ENCODE data around the gene TPD52L1. TPM values are rescaled to one million over a fixed set of nuclear protein-coding genes. Genes with fewer than 3 reads are reported as not detected.

TPD52L1 gene
- total RNA-seq, 1 experiment from 2014 or later = 12.4 TPM

- Mint-ChIP-seq H3K27ac (no peak overlapping the region), H3K4me1 (peaks cover 20% of the 10 kb centered on the region), H3K9me3 (peaks cover 19% of the 10 kb centered on the region), H3K36me3 (no peaks in the 10 kb centered on the region), H3K27me3 (ENCODE audit: low read depth) (peaks cover 4% of the 10 kb centered on the region; the same call in 1 of the 2 replicates), H3K4me3 (no peak overlapping the region)
- ATAC-seq = no peak
- TF ChIP-seq E2F5 (CRISPR knock-in tag; IDR thresholded peaks at IDR 0.05) (no peak), ATF6 (CRISPR knock-in tag; IDR thresholded peaks at IDR 0.05) (no peak), ZNF512 (CRISPR knock-in tag; IDR thresholded peaks at IDR 0.05; ENCODE audit: borderline replicate concordance) (no peak), E2F4 (CRISPR knock-in tag; IDR thresholded peaks at IDR 0.05; ENCODE audit: borderline replicate concordance, low read depth) (no peak), MYBL2 (CRISPR knock-in tag; IDR thresholded peaks at IDR 0.05) (no peak), PRDM15 (CRISPR knock-in tag; IDR thresholded peaks at IDR 0.05) (no peak), ETV6 (CRISPR knock-in tag; IDR thresholded peaks at IDR 0.05) (no peak), HMGXB4 (CRISPR knock-in tag; IDR thresholded peaks at IDR 0.05) (no peak), ARID4B (CRISPR knock-in tag; IDR thresholded peaks at IDR 0.05; ENCODE audit: borderline replicate concordance) (no peak), MXD4 (CRISPR knock-in tag; IDR thresholded peaks at IDR 0.05; ENCODE audit: borderline replicate concordance) (no peak), ZNF219 (CRISPR knock-in tag; IDR thresholded peaks at IDR 0.05; ENCODE audit: borderline replicate concordance) (no peak), CTCF (IDR thresholded peaks at IDR 0.05) (no peak), ZNF317 (CRISPR knock-in tag; IDR thresholded peaks at IDR 0.05; ENCODE audit: borderline replicate concordance, low read depth) (no peak), NFE2L1 (CRISPR knock-in tag; IDR thresholded peaks at IDR 0.05) (no peak)
- ChIA-PET CTCF (no interaction called here), POLR2A (no interaction called here)
- no peak for DNase-seq (ENCODE audit: low spot score)
Measured at GRCh38 chr6:125206389-125206788, 52.8 kb downstream of the TPD52L1 start.

Data from WTC11 (cell line).